AG04449 (cell line): Measurements from ENCODE around the gene BROX.
"Not testable (repeated sequence)": the region's sequence is repeated elsewhere in the genome, so short reads cannot be mapped to it uniquely, and the experiment has no call there.

Source experiments
- CTCF ChIA-PET: fragments of 350-600 bp; formaldehyde crosslinking; extraction: SDS; loops from one replicate; lab custom pipeline; 2021; ENCODE audit warnings: antibody characterized with exemption; lab: Yijun Ruan, JAX
- POLR2A ChIA-PET: fragments of 400-600, 350-600 bp; formaldehyde crosslinking; extraction: SDS; loops from one replicate; lab custom pipeline; 2020; ENCODE audit warnings: antibody characterized with exemption, inconsistent platforms; lab: Yijun Ruan, JAX
- DNase-seq: peaks from one replicate; pipeline ENCODE4 v3.0.0-alpha.2; 2010; ENCODE audit warnings: low read depth, low spot score
- H3K4me3 ChIP-seq: 2 replicates; pipeline ENCODE4 v1.5.1; 2011; ENCODE audit warnings: low read depth, mild to moderate bottlenecking, control low read depth, low read length
- TF ChIP-seq, protein P1 (sequence below): IDR thresholded peaks from one replicate; pipeline ENCODE4 v1.5.1; 2011; ENCODE audit warnings: mild to moderate bottlenecking, moderate library complexity, low read length, control low read depth, inconsistent platforms; ENCODE audit not compliant: insufficient read depth; ENCODE audit errors: missing control alignments

The BROX gene

DNA sequence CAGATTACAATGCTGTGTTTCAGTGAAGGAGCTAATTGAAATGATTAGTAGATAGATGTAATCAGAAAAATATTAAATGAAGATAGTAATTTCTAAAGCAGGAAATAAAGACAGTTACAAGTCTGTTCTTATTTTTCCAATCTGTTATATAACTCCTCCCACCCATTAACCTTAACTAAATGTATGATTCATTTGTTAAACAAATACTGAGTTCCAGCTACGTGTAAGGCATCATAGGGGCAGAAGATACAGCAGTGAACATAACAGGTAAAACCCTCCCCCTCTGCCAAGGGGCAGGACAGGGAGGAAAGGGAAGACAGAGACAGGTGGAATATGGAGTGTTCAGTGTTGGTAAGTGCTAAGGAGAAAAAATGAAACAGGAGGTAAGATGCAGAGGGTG is 24.6 kb downstream of the BROX start, which contains the start of gene FAM177B:
FAM177B (plus strand) TSS at position 231 of the 400 bp plus-strand sequence. CDS start 9,344 bp downstream, outside the sequence.
- TF ChIP-seq, protein P1, sequence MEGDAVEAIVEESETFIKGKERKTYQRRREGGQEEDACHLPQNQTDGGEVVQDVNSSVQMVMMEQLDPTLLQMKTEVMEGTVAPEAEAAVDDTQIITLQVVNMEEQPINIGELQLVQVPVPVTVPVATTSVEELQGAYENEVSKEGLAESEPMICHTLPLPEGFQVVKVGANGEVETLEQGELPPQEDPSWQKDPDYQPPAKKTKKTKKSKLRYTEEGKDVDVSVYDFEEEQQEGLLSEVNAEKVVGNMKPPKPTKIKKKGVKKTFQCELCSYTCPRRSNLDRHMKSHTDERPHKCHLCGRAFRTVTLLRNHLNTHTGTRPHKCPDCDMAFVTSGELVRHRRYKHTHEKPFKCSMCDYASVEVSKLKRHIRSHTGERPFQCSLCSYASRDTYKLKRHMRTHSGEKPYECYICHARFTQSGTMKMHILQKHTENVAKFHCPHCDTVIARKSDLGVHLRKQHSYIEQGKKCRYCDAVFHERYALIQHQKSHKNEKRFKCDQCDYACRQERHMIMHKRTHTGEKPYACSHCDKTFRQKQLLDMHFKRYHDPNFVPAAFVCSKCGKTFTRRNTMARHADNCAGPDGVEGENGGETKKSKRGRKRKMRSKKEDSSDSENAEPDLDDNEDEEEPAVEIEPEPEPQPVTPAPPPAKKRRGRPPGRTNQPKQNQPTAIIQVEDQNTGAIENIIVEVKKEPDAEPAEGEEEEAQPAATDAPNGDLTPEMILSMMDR = no peak

DNA sequence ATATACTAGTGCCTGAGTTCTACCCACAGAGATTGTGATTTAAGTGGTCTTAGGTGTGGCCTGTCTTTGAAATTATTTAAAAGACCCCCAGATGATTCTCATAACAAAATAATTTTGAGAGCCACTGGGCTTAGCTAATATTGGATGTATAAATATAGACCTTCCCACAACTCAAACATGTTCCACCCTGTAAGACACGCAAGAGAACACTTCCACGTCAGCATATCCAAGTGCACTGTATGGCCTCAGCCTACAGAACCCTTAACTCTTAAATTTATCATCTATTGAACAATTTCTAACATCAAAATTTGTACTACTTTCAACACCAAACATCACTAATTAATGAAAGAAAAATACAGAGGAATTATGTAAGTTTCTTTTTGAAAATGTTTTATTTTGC is 27.1 kb downstream of the BROX start:
- no peak overlapping the region for H3K4me3 ChIP-seq
- TF ChIP-seq, protein P1 = no peak
- no peak for DNase-seq
- ChIA-PET CTCF (interaction anchor here (0.9 to 1.9 kb wide), 13 partner anchors 10 to 390 kb away, joined by 3 to 27 read pairs (median 4); no protein-coding TSS in a partner anchor), POLR2A (interaction anchor here (1.3 kb wide), 1 partner anchor 26 kb away, joined by 3 read pairs; no protein-coding TSS in a partner anchor)

More for the DNA sequence above, 24.6 kb downstream of the BROX start, which contains the start of gene FAM177B:
- ChIA-PET CTCF (interaction anchor here (0.9 to 3.2 kb wide), 11 partner anchors 10 to 946 kb away, joined by 3 to 16 read pairs (median 7); no protein-coding TSS in a partner anchor), POLR2A (interaction anchor here (0.8 to 1.2 kb wide), 2 partner anchors 10 to 12 kb away, joined by 3 read pairs; no protein-coding TSS in a partner anchor)
- DNase-seq = no peak
- no peak within 1 kb of the TSS for H3K4me3 ChIP-seq

DNA sequence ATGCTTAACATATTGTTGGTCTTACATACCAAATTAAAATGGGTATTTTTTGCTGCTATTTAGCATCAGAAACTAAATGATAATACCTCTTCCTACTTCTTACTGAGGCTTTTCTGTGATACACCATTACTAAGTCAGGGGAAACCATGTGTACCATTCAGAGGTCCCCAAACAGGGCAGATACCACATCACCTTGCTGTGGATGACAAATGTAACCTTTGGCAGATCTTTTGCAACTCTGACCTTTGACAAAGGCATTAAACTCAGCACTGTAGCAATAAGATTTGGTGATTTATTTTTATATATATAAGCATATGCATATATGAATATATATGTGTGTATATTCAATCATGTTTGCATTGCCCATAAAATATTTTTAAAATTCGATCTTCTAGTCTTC is 27.6 kb downstream of the BROX start:
- TF ChIP-seq, protein P1 = no peak
- POLR2A ChIA-PET = no interaction called here
- CTCF ChIA-PET = interaction anchor here (0.8 to 1.9 kb wide), 8 partner anchors 11 to 390 kb away, joined by 3 to 27 read pairs (median 4); no protein-coding TSS in a partner anchor
- no peak overlapping the region for H3K4me3 ChIP-seq
- no peak for DNase-seq

DNA sequence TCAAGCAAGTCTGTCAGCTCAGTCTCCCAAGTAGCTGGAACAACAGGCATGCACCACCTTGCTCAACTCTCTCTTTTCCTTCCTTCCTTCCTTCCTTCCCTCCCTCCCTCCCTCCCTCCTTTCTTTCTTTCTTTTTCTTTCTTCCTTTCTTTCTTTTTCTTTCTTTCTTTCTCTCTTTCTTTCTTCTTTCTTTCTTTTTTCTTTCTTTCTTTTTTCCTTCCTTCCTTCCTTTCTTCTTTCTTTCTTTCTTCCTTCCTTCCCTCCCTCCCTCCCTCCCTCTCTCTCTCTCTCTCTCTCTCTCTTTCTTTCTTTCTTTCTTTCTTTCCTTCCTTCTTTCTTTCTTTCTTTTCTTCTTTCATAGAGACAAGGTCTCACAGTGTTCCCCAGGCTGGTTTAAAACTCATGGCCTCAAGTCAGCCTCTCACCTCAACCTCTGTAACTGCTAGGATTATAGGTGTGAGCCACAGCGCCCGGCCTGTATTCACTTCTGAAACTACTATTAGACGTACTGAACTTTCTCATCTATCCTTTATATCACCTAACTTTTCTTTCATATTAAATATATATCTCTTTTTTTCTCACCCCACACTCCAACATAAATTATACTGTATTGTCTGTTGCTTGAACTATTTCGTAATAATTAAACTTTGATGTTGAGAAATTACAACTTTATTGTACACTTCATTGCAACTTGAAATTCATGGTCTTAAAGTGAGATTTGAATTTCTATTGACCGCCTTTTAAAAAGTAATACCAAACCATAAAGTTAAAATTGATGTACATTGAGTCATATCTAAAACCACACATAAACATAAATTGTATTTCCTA is 29.5 kb downstream of the BROX start:
- POLR2A ChIA-PET = interaction anchor here (0.7 kb wide), 1 partner anchor 75 kb away, joined by 3 read pairs; no protein-coding TSS in a partner anchor
- DNase-seq, H3K4me3 ChIP-seq: not testable (repeated sequence)
- CTCF ChIA-PET = interaction anchor here (1.2 to 3.3 kb wide), 3 partner anchors 9 to 348 kb away, joined by 6 to 17 read pairs (median 9); no protein-coding TSS in a partner anchor

DNA sequence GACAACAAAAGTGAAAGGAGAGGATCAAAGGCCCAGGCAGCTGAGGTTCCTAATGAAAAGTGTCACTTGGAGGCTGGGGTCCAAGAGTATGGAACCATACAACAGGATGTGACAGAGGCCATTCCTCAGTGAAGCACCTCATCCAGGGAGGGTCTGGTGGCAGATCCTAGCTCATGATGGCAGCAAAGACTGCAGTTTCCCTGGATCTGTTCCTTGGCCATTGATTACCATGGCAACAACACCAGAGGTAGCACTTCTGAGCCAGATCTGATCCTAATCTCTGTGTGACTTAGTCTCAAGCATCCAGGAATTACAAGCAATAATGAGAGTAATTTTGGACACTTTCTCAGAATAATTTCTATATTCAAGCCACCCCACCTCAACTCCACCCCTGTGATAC is 37.6 kb downstream of the BROX start:
- CTCF ChIA-PET = interaction anchor here (1.8 to 4.5 kb wide), 4 partner anchors 11 to 340 kb away, joined by 6 to 20 read pairs (median 8); partner anchors contain the start of gene FAM177B
- TF ChIP-seq, protein P1 = no peak
- no peak for DNase-seq
- no peak overlapping the region for H3K4me3 ChIP-seq
- POLR2A ChIA-PET = no interaction called here

DNA sequence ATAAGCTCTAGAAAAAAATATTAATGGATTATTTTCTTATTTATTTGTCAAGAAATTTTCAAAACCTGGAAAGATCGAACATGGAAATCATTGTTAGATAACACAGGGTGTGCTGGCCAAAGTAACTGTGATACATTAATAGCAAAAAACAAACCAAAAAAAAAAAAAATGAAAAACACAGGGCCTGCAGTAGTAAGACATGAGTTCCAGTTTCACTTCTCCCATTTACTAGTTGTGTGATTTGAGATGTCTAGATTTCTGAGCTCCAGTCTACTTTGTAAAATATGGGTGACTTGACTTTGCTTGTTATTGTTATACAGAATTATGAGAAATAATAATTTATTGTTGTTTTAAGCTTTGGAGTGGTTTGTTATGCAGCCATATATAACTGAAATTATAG is 38.3 kb downstream of the BROX start:
- DNase-seq = no peak

More for the DNA sequence above, 38.3 kb downstream of the BROX start:
- ChIA-PET POLR2A (no interaction called here), CTCF (interaction anchor here (1.2 to 4.5 kb wide), 6 partner anchors 8 to 339 kb away, joined by 4 to 20 read pairs (median 6); partner anchors contain the start of gene FAM177B)
- TF ChIP-seq, protein P1 = no peak
- no peak overlapping the region for H3K4me3 ChIP-seq
